Measurements from ENCODE around the gene LCN9.
A peak's percentile ranks its signal among the peaks of the same experiment; 100 is the strongest.
"Not testable (repeated sequence)": the region's sequence is repeated elsewhere in the genome, so short reads cannot be mapped to it uniquely, and the experiment has no call there.

The LCN9 gene, protein sequence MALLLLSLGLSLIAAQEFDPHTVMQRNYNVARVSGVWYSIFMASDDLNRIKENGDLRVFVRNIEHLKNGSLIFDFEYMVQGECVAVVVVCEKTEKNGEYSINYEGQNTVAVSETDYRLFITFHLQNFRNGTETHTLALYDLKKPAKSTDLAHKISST

GRCh38 chr9:135662758-135663450 is at the start of gene LCN9:
LCN9 (plus strand) TSS chr9:135663309; CDS start chr9:135663322, 13 bp downstream.
- DNase-seq, result peak in 26 of 56 donors; percentile 4 to 69 (median 36)

GRCh38 chr9:135613946-135614805 is 48.9 kb upstream of the LCN9 start:
- DNase-seq, result peak in 1 of 56 donors; percentile 14

GRCh38 chr9:135614821-135615665 is 48.1 kb upstream of the LCN9 start:
- DNase-seq, result no peak

GRCh38 chr9:135615666-135616618 is 47.2 kb upstream of the LCN9 start:
- DNase-seq, result no peak

GRCh38 chr9:135616619-135617537 is 46.2 kb upstream of the LCN9 start:
- no peak for DNase-seq

- DNase-seq, result no peak
Observed at GRCh38 chr9:135617538-135617900, 45.6 kb upstream of the LCN9 start.

DNA sequence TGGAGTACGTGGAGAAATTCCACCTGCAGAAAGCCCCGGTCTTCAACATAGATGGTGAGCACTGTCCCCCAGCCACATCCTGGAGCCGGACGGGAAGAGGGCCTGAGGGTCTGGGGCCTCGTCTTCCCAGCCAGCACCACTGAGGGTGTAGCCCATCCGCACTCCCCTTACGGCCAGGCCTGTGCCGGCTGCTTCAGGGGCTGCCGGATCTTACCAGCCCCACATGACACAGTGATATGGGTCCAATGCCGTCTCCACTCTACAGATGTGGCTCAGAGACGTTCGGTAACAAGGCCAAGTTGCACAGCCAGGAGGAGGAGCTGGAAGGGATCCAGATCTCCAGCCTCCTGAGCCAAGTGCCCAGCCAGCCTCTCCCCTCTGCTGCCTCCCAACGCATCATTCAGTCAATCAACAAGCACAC is 45.1 kb upstream of the LCN9 start:
- no peak for DNase-seq

DNA sequence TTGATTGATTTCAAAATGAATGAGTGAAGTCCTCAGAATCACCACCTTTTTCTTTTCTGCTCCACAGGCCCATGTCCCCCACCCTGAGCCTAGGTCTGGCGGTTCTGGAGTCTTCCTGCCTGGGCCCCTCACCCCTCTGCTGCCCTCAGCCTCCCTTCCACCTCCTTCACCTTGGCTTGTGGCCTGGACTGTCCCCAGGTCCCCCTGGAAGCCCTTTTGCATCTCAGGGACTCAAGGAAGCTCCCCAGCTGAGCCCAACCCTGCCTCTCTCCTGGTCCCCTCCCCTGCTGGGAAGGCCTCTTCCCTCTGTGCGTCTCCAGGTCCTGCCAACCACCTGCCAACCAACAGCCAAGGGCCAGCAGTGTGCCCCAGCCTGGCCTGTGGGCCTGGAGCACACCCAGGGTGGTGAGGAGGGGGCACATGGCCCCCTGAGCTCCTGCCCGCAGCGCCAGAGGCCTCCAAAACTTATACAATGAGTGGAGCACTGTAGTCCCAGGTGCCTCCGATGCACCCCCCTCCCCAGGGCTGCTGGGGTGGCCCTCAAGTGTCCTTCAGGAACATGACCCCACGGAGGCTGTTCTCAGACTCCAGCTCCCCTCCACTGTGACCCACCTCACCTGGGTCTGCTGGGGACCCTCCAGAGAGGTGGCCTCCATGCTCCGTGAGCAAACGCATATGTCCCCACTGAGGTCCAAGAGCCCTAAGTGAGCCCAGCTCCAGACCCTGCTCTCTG is 44.1 kb upstream of the LCN9 start:
- DNase-seq, result no peak

- DNase-seq, result no peak
Observed at GRCh38 chr9:135619599-135619886, 43.6 kb upstream of the LCN9 start.

- DNase-seq, result no peak
Observed at GRCh38 chr9:135620558-135620957, 42.6 kb upstream of the LCN9 start.

DNA sequence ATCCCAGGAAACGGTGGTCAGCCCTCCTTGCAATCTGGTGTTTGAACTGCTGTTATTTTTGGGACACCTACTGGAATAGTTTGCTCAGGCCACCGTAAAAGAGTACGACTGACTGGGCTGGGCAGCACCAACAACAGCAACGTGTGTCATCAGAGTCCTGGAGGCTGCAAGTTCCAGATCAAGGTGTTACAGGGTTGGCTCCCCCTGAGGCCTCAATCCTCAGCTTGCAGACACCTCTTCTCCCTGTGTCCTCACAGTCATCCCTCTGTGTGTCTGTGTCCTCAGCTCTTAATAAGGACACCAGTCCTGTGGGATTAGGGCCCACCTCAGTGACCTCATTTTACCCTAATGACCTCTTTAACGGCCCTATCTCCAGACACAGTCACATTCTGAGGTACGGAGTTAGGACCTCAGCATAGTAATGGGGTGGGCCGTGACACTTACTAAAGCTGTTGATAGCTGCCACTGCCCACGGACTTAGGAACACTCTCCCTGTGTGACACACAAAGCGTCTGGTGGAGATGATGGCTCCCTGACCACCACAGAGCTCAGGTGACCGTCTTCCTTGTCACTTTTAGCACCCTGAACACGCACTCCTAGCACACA is 40.6 kb upstream of the LCN9 start:
- DNase-seq, result no peak

DNA sequence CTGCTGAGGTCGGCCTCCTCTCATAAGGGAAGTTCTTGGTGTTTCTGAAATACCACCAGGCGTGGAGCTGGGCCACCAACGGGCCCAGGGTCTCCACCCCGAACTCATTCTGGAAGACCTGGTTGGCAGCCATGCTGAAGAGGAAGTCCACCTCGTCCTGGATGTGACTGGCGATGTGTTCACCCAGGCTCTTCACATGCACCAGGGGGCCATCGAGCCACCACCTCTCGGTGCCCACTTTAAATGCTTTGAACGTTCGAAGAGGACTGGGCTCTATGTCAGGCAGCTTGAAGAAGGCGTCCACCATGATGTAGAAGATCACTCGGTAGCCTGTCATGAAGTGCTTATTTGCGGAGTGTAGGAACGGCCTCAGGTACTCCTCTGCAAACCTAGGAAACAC is 38.8 kb upstream of the LCN9 start:
- no peak for DNase-seq

GRCh38 chr9:135632841-135633240 is 30.3 kb upstream of the LCN9 start:
- DNase-seq, result no peak

DNA sequence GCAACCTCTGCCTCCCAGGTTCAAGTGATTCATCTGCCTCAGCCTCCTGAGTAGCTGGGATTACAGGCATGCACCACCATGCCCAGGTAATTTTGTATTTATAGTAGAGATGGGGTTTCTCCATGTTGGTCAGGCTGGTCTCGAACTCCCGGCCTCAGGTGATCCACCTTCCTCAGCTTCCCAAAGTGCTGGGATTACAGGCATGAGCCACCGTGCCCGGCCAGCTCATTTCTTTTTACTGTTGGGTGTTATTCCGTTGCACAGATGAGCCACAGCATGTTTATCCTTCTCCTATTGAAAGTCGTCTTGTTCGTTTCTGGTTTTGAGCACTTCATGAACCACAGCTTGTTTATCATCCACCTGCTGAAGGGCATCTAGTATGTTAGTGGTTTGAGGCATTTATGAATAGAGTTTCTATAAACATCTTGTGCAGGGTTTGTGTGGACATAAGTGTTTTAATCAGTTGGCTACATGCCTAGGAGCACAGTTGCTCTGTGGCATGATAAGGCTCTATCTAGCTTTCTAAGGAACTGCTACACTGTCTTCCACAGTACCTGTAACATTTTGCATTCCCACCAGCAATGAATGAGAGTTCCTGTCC is 26.1 kb upstream of the LCN9 start:
- DNase-seq, result not testable (repeated sequence)

GRCh38 chr9:135639196-135639595 is 23.9 kb upstream of the LCN9 start, which contains the start of gene GLT6D1:
GLT6D1 (minus strand) TSS chr9:135639540; CDS start chr9:135639187, 353 bp downstream.
- no peak for DNase-seq

- no peak for DNase-seq
Observed at GRCh38 chr9:135641047-135641446, 22.1 kb upstream of the LCN9 start.

GRCh38 chr9:135641745-135642144 is 21.4 kb upstream of the LCN9 start:
- no peak for DNase-seq

All from amygdala (tissue), 56 donors.